ENCODE measurements around the gene FAM78A. TPM values are rescaled to one million over a fixed set of nuclear protein-coding genes. Genes with fewer than 3 reads are reported as not detected.

Gene FAM78A
- total RNA-seq, 1 experiment from 2014 or later: 3.4 TPM

DNA sequence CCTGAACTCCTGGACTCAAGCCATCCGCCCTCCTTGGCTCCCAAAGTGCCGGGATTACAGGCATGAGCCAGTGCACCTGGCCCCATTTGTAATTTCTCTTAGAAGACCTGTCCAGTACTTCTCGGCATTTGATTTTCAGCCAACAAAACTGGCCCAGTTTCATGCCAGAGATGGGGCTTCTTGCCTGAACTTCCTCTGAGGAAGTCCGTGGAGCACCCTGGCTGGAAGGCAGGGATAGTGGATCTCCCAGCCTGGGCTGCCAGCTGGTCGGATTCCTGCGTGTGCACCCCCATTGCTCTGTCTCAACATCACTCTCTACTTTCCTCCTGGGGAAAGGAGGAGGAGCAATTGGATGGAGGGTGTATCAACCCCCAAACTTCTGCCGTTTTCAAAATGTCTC lies 39.0 kb downstream of the FAM78A start (continued):
- no peak for TF ChIP-seq ZFX (IDR thresholded peaks at IDR 0.05)
- TF ChIP-seq TCF7L2 (IDR thresholded peaks at IDR 0.05; ENCODE audit: borderline replicate concordance, extremely low read depth, insufficient read depth, insufficient read length): no peak
- no peak for TF ChIP-seq POLR2AphosphoS5 (IDR thresholded peaks at IDR 0.05; ENCODE audit: low read depth, low read length)
- TF ChIP-seq JUND (IDR thresholded peaks at IDR 0.05): no peak
- TF ChIP-seq, protein P1, sequence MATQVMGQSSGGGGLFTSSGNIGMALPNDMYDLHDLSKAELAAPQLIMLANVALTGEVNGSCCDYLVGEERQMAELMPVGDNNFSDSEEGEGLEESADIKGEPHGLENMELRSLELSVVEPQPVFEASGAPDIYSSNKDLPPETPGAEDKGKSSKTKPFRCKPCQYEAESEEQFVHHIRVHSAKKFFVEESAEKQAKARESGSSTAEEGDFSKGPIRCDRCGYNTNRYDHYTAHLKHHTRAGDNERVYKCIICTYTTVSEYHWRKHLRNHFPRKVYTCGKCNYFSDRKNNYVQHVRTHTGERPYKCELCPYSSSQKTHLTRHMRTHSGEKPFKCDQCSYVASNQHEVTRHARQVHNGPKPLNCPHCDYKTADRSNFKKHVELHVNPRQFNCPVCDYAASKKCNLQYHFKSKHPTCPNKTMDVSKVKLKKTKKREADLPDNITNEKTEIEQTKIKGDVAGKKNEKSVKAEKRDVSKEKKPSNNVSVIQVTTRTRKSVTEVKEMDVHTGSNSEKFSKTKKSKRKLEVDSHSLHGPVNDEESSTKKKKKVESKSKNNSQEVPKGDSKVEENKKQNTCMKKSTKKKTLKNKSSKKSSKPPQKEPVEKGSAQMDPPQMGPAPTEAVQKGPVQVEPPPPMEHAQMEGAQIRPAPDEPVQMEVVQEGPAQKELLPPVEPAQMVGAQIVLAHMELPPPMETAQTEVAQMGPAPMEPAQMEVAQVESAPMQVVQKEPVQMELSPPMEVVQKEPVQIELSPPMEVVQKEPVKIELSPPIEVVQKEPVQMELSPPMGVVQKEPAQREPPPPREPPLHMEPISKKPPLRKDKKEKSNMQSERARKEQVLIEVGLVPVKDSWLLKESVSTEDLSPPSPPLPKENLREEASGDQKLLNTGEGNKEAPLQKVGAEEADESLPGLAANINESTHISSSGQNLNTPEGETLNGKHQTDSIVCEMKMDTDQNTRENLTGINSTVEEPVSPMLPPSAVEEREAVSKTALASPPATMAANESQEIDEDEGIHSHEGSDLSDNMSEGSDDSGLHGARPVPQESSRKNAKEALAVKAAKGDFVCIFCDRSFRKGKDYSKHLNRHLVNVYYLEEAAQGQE (IDR thresholded peaks at IDR 0.05; ENCODE audit: low read depth): no peak

DNA sequence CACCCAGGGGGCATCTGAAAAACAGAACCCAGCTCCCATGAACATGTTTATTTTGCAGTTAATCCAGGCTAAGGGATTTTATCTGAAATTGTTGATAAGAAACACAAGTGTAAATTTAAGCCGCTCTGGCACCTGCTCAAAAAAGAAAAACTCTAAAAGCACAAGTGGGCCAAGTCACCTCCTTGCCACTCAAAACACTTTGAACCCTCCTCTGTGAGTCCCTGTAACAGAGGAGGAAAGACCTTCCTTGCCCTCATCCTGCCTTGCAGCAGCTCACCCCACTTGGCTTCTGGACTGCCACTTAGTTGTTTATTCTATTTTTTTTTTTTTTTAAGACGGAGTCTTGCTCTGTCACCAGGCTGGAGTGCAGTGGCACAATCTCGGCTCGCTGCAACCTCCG lies 39.5 kb downstream of the FAM78A start:
- ChIA-PET POLR2A (no interaction called here), CTCF (no interaction called here), RAD21 (ENCODE audit: low non-redundant PET in 1 of 2, low total read pairs in 2 of 2, uncharacterized antibody in 2 of 2, unreplicated experiment in 2 of 2) (no interaction called here)
- DNase-seq (ENCODE audit: low read depth, low spot score) (no peak), ATAC-seq (no peak)
- Histone ChIP-seq H3K9ac (ENCODE audit: low read length) (no peak overlapping the region), H3K79me2 (ENCODE audit: insufficient read depth, low read length) (no peaks in the 10 kb centered on the region), H3K9me2 (ENCODE audit: insufficient read depth) (no peaks in the 10 kb centered on the region), H3K27me3 (ENCODE audit: insufficient read depth, low read length) (no peaks in the 10 kb centered on the region), H3K4me2 (ENCODE audit: low read length) (no peak overlapping the region), H3K9me3 (ENCODE audit: control insufficient read depth in 1 of 2, insufficient read depth in 1 of 2, low read depth in 1 of 2, low read length in 2 of 2) (no peaks in the 10 kb centered on the region), H3K36me3 (ENCODE audit: control insufficient read depth in 1 of 2, insufficient read depth in 2 of 2, low read length in 2 of 2) (peaks cover 12 to 14% of the 10 kb centered on the region in 2 experiments; a peak in 3 of 4 replicates), H3K27ac (ENCODE audit: low read depth, low read length) (no peak overlapping the region), H3K4me3 (replicated peaks in 1 of 2; ENCODE audit: low read depth in 1 of 2, low read length in 2 of 2) (no peak overlapping the region), H4K20me1 (ENCODE audit: insufficient read depth) (no peaks in the 10 kb centered on the region), H3K4me1 (ENCODE audit: control insufficient read depth in 1 of 2, insufficient read depth in 2 of 2, low read length in 2 of 2) (0 out of 4 replicates have a peak, but pooled peaks cover 0 to 3% of the 10 kb centered on the region in 2 experiments), H2AFZ (ENCODE audit: low read depth, low read length, poor library complexity, severe bottlenecking) (no peak overlapping the region)
- intact Hi-C loops (cut with micrococcal nuclease): no loop called here
- TSS peak; percentile 22 for BruUV-seq (replicated peaks)
- no peak for TF ChIP-seq CEBPB (IDR thresholded peaks at IDR 0.05; ENCODE audit: low read depth)
- TF ChIP-seq RAD21 (IDR thresholded peaks at IDR 0.05; ENCODE audit: low read depth): no peak
- TF ChIP-seq EZH2 (IDR thresholded peaks at IDR 0.05): no peak
- TF ChIP-seq SIN3A (IDR thresholded peaks at IDR 0.05; ENCODE audit: low read depth): no peak
- no peak for TF ChIP-seq ZNF274 (IDR thresholded peaks at IDR 0.05; ENCODE audit: low read depth, low read length)
- TF ChIP-seq, protein P2, sequence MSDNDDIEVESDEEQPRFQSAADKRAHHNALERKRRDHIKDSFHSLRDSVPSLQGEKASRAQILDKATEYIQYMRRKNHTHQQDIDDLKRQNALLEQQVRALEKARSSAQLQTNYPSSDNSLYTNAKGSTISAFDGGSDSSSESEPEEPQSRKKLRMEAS (IDR thresholded peaks at IDR 0.05): no peak
- TF ChIP-seq, protein P3, sequence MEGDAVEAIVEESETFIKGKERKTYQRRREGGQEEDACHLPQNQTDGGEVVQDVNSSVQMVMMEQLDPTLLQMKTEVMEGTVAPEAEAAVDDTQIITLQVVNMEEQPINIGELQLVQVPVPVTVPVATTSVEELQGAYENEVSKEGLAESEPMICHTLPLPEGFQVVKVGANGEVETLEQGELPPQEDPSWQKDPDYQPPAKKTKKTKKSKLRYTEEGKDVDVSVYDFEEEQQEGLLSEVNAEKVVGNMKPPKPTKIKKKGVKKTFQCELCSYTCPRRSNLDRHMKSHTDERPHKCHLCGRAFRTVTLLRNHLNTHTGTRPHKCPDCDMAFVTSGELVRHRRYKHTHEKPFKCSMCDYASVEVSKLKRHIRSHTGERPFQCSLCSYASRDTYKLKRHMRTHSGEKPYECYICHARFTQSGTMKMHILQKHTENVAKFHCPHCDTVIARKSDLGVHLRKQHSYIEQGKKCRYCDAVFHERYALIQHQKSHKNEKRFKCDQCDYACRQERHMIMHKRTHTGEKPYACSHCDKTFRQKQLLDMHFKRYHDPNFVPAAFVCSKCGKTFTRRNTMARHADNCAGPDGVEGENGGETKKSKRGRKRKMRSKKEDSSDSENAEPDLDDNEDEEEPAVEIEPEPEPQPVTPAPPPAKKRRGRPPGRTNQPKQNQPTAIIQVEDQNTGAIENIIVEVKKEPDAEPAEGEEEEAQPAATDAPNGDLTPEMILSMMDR (IDR thresholded peaks at IDR 0.05 in 2 of 3, conservative IDR thresholded peaks at IDR 0.05 in 1 of 3; ENCODE audit: borderline replicate concordance in 1 of 3, insufficient read depth in 1 of 3, low read depth in 2 of 3, low read length in 2 of 3): no peak
- no peak for TF ChIP-seq POLR2AphosphoS5 (IDR thresholded peaks at IDR 0.05; ENCODE audit: low read depth, low read length)
- no peak for TF ChIP-seq POLR2A (IDR thresholded peaks at IDR 0.05; ENCODE audit: borderline replicate concordance, extremely low read depth, insufficient read depth, insufficient read length)
- TF ChIP-seq, protein P1 (IDR thresholded peaks at IDR 0.05; ENCODE audit: low read depth): no peak
- TF ChIP-seq, protein P4, sequence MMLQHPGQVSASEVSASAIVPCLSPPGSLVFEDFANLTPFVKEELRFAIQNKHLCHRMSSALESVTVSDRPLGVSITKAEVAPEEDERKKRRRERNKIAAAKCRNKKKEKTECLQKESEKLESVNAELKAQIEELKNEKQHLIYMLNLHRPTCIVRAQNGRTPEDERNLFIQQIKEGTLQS (IDR thresholded peaks at IDR 0.05): no peak
- TF ChIP-seq SP1 (IDR thresholded peaks at IDR 0.05; ENCODE audit: low read depth): no peak
- TF ChIP-seq YY1 (IDR thresholded peaks at IDR 0.05; ENCODE audit: extremely low read depth, insufficient replicate concordance, low read depth, low read length): no peak
- TF ChIP-seq EZH2phosphoT487 (IDR thresholded peaks at IDR 0.05; ENCODE audit: borderline replicate concordance): no peak

Measured in HCT116 (cell line).